Hepatocyte (in vitro differentiated cells): ENCODE measurements around the gene AGTPBP1. TPM values are rescaled to one million over a fixed set of nuclear protein-coding genes. Genes with fewer than 3 reads are reported as not detected.
A peak's percentile ranks its signal among the peaks of the same experiment; 100 is the strongest.

ENCODE experiments used
- DNase-seq: peaks from one replicate; pipeline ENCODE4 v3.0.0-alpha.2; 2016; ENCODE audit warnings: low spot score
- H2AFZ ChIP-seq: fragments of 200-600 bp; sonication (generic); 2 replicates; pipeline ENCODE4 v1.6.0; 2016; ENCODE audit warnings: antibody characterized with exemption, mild to moderate bottlenecking
- H3K27ac ChIP-seq: fragments of 200-600 bp; sonication (generic); 2 replicates; pipeline ENCODE4 v1.5.1; 2016; ENCODE audit warnings: mild to moderate bottlenecking
- H3K27me3 ChIP-seq: fragments of 200-600 bp; sonication (generic); 2 replicates; pipeline ENCODE4 v1.6.1; 2016
- H3K36me3 ChIP-seq: fragments of 200-600 bp; sonication (generic); replicated peaks from 2 replicates; pipeline ENCODE4 v1.5.1; 2016; ENCODE audit warnings: low read depth; ENCODE audit not compliant: insufficient read depth
- H3K4me1 ChIP-seq: fragments of 200-600 bp; sonication (generic); 2 replicates; pipeline ENCODE4 v1.5.1; 2016; ENCODE audit warnings: mild to moderate bottlenecking, moderate library complexity; ENCODE audit not compliant: insufficient read depth
- H3K4me2 ChIP-seq: fragments of 200-600 bp; sonication (generic); 2 replicates; pipeline ENCODE4 v1.6.0; 2016
- H3K4me3 ChIP-seq: fragments of 200-600 bp; sonication (generic); 2 replicates; pipeline ENCODE4 v1.5.1; 2016; ENCODE audit warnings: mild to moderate bottlenecking
- H3K79me2 ChIP-seq: fragments of 200-600 bp; sonication (generic); 2 replicates; pipeline ENCODE4 v1.6.0; 2017; ENCODE audit warnings: mild to moderate bottlenecking
- H3K9me2 ChIP-seq: fragments of 200-600 bp; sonication (generic); replicated peaks from 2 replicates; pipeline ENCODE4 v1.6.0; 2017; ENCODE audit warnings: mild to moderate bottlenecking; ENCODE audit not compliant: insufficient read depth
- H3K9me3 ChIP-seq: fragments of 200-600 bp; sonication (generic); 2 replicates; pipeline ENCODE4 v1.5.1; 2016; ENCODE audit warnings: low read depth, mild to moderate bottlenecking
- H4K20me1 ChIP-seq: fragments of 200-600 bp; sonication (generic); 2 replicates; pipeline ENCODE4 v1.6.0; 2016; ENCODE audit warnings: mild to moderate bottlenecking; ENCODE audit not compliant: insufficient read depth, poor library complexity, severe bottlenecking
- CTCF ChIP-seq: fragments of 200-600 bp; sonication (generic); IDR thresholded peaks from 2 replicates; pipeline ENCODE4 v1.5.1; 2016; ENCODE audit warnings: antibody characterized with exemption, mild to moderate bottlenecking; ENCODE audit not compliant: poor library complexity
- EZH2 ChIP-seq: fragments of 200-600 bp; sonication (generic); IDR thresholded peaks from 2 replicates; pipeline ENCODE4 v1.6.1; 2016; ENCODE audit warnings: antibody characterized with exemption, mild to moderate bottlenecking, borderline replicate concordance
- EZH2phosphoT487 ChIP-seq: fragments of 200-600 bp; sonication (generic); IDR thresholded peaks from one replicate; pipeline ENCODE4 v1.6.1; 2018; ENCODE audit warnings: antibody characterized with exemption, mild to moderate bottlenecking, low read depth, moderate library complexity; ENCODE audit not compliant: unreplicated experiment, severe bottlenecking
- WGBS: methylation state at CpG from one replicate; pipeline ENCODE4 v1.1.6; 2016; ENCODE audit warnings: low lambda C conversion rate; ENCODE audit errors: missing lambda C conversion rate; 5-methylcytosine and 5-hydroxymethylcytosine counted together
- polyA plus RNA-seq: library from polyadenylated mRNA; unstranded; fragments of >200 nt; fragmentation: Nextera tagmentation; extraction: Ambion mirVana; gene quantifications from 2 replicates; pipeline ENCODE4 v1.2.1, GENCODE V29; 2016
- total RNA-seq: library from RNA; depleted of rRNA; stranded (reverse); fragments of >200 nt; gene quantifications from 2 replicates; pipeline ENCODE4 v1.2.3, GENCODE V29; 2014

The AGTPBP1 gene
- total and polyA plus RNA-seq, 2 experiments from 2014 or later: 7.6 to 16.8 TPM

GRCh38 chr9:85610074-85610860 is 131.5 kb downstream of the AGTPBP1 start:
- no peak overlapping the region for H3K27ac ChIP-seq
- 65% methylated on average over 4 of the region's 4 CpGs for WGBS
- no peaks in the 10 kb centered on the region for H3K36me3 ChIP-seq
- H3K9me2 ChIP-seq: no peaks in the 10 kb centered on the region
- H3K27me3 ChIP-seq: no peaks in the 10 kb centered on the region
- H3K79me2 ChIP-seq: no peaks in the 10 kb centered on the region
- no peak overlapping the region for H3K4me3 ChIP-seq
- TF ChIP-seq EZH2phosphoT487: no peak
- peak; percentile 93 for TF ChIP-seq CTCF
- no peak for TF ChIP-seq EZH2
- H3K9me3 ChIP-seq: no peaks in the 10 kb centered on the region
- peak overlapping the region; percentile 36 for H2AFZ ChIP-seq
- H3K4me1 ChIP-seq: no peaks in the 10 kb centered on the region
- H3K4me2 ChIP-seq: peak overlapping the region; percentile 58
- DNase-seq: peak; percentile 81
- no peaks in the 10 kb centered on the region for H4K20me1 ChIP-seq

- no peak for TF ChIP-seq CTCF
- no peak for TF ChIP-seq EZH2
- Histone ChIP-seq H4K20me1 (no peaks in the 10 kb centered on the region), H3K36me3 (no peaks in the 10 kb centered on the region), H3K9me2 (no peaks in the 10 kb centered on the region), H3K4me3 (no peak overlapping the region), H3K4me2 (no peak overlapping the region), H3K4me1 (no peaks in the 10 kb centered on the region), H3K27ac (no peak overlapping the region), H3K27me3 (no peaks in the 10 kb centered on the region), H2AFZ (no peak overlapping the region), H3K79me2 (no peaks in the 10 kb centered on the region), H3K9me3 (no peaks in the 10 kb centered on the region)
- 78% methylated on average over 1 of the region's 1 CpG for WGBS
- DNase-seq: no peak
Observed at GRCh38 chr9:85605905-85606304, 135.8 kb downstream of the AGTPBP1 start.

GRCh38 chr9:85603936-85604335 is 137.8 kb downstream of the AGTPBP1 start:
- 88% methylated on average over 3 of the region's 3 CpGs for WGBS
- no peaks in the 10 kb centered on the region for H4K20me1 ChIP-seq
- no peaks in the 10 kb centered on the region for H3K36me3 ChIP-seq
- no peak for DNase-seq
- no peaks in the 10 kb centered on the region for H3K4me1 ChIP-seq
- no peak overlapping the region for H2AFZ ChIP-seq
- H3K9me3 ChIP-seq: no peaks in the 10 kb centered on the region
- no peaks in the 10 kb centered on the region for H3K27me3 ChIP-seq
- no peaks in the 10 kb centered on the region for H3K79me2 ChIP-seq
- H3K4me3 ChIP-seq: no peak overlapping the region
- no peak overlapping the region for H3K4me2 ChIP-seq
- TF ChIP-seq EZH2phosphoT487: no peak
- no peak overlapping the region for H3K27ac ChIP-seq
- H3K9me2 ChIP-seq: no peaks in the 10 kb centered on the region

- no peaks in the 10 kb centered on the region for H3K36me3 ChIP-seq
- H3K4me2 ChIP-seq: no peak overlapping the region
- no peaks in the 10 kb centered on the region for H3K27me3 ChIP-seq
- H2AFZ ChIP-seq: no peak overlapping the region
- H3K27ac ChIP-seq: no peak overlapping the region
- H4K20me1 ChIP-seq: no peaks in the 10 kb centered on the region
- no peaks in the 10 kb centered on the region for H3K9me3 ChIP-seq
- 94% methylated on average over 6 of the region's 6 CpGs for WGBS
- no peak for TF ChIP-seq EZH2phosphoT487
- no peak for TF ChIP-seq CTCF
- TF ChIP-seq EZH2: no peak
- H3K9me2 ChIP-seq: no peaks in the 10 kb centered on the region
- DNase-seq: no peak
- H3K4me1 ChIP-seq: no peaks in the 10 kb centered on the region
- no peak overlapping the region for H3K4me3 ChIP-seq
- H3K79me2 ChIP-seq: no peaks in the 10 kb centered on the region
Observed at GRCh38 chr9:85602742-85603141, 139.0 kb downstream of the AGTPBP1 start.
